Cortex of kidney (tissue), 1 donor: ENCODE measurements around the gene CHST11.

Source experiments
- DNase-seq: peaks from one replicate; lab custom pipeline; 2025; lab: John Stamatoyannopoulos, UW

CHST11 gene

GRCh38 chr12:104460041-104460719 lies 3.4 kb downstream of the CHST11 start:
- no peak for DNase-seq

- no peak for DNase-seq
Measured at GRCh38 chr12:104460973-104461698, 4.4 kb downstream of the CHST11 start.

GRCh38 chr12:104462325-104462724 lies 5.6 kb downstream of the CHST11 start:
- no peak for DNase-seq

GRCh38 chr12:104462931-104463339 lies 6.2 kb downstream of the CHST11 start:
- no peak for DNase-seq

GRCh38 chr12:104463368-104463767 lies 6.6 kb downstream of the CHST11 start:
- DNase-seq: no peak

GRCh38 chr12:104464899-104465298 lies 8.2 kb downstream of the CHST11 start:
- DNase-seq: no peak

- no peak for DNase-seq
Measured at GRCh38 chr12:104466709-104467345, 10.1 kb downstream of the CHST11 start.

- DNase-seq: no peak
Measured at GRCh38 chr12:104467346-104467837, 10.6 kb downstream of the CHST11 start.

- DNase-seq: no peak
Measured at GRCh38 chr12:104468371-104468770, 11.6 kb downstream of the CHST11 start.

- DNase-seq: no peak
Measured at GRCh38 chr12:104469066-104469465, 12.3 kb downstream of the CHST11 start.

GRCh38 chr12:104469523-104469922 lies 12.8 kb downstream of the CHST11 start:
- DNase-seq: no peak

- DNase-seq: no peak
Measured at GRCh38 chr12:104470521-104470920, 13.8 kb downstream of the CHST11 start.

- DNase-seq: no peak
Measured at GRCh38 chr12:104471336-104471735, 14.6 kb downstream of the CHST11 start.

- no peak for DNase-seq
Measured at GRCh38 chr12:104472748-104473147, 16.0 kb downstream of the CHST11 start.

- no peak for DNase-seq
Measured at GRCh38 chr12:104473374-104473983, 16.7 kb downstream of the CHST11 start.

GRCh38 chr12:104475271-104475670 lies 18.5 kb downstream of the CHST11 start:
- no peak for DNase-seq

GRCh38 chr12:104477510-104478390 lies 21.0 kb downstream of the CHST11 start:
- no peak for DNase-seq

- no peak for DNase-seq
Measured at GRCh38 chr12:104478396-104479122, 21.8 kb downstream of the CHST11 start.

- DNase-seq: no peak
Measured at GRCh38 chr12:104479123-104479662, 22.4 kb downstream of the CHST11 start.

GRCh38 chr12:104480012-104480411 lies 23.3 kb downstream of the CHST11 start:
- DNase-seq: no peak
